Activated CD8-positive, alpha-beta memory T cell treated with anti-CD3 and anti-CD28 coated beads, Interleukin-2, amount 50 U/mL, for 1 hour (primary cell): ENCODE results near the gene AKR7A2.
A peak's percentile ranks its signal among the peaks of the same experiment; 100 is the strongest.

Source experiments
- DNase-seq: peaks from one replicate; pipeline ENCODE4 v3.0.0-alpha.2; 2020; ENCODE audit errors: extremely low read depth

Gene AKR7A2

GRCh38 chr1:19311931-19312781, at the start of gene AKR7A2, which contains the start of gene SLC66A1:
AKR7A2 (minus strand) TSS chr1:19312144; CDS start chr1:19312124, 20 bp downstream.
SLC66A1 (plus strand) TSS chr1:19312326; CDS start chr1:19317678, 5,352 bp downstream.
- DNase-seq = peak; percentile 49

GRCh38 chr1:19360843-19361610, 49.1 kb upstream of the AKR7A2 start:
- DNase-seq = no peak

- DNase-seq = no peak
Observed at GRCh38 chr1:19360432-19360831, 48.5 kb upstream of the AKR7A2 start.

GRCh38 chr1:19360016-19360415, 48.1 kb upstream of the AKR7A2 start:
- DNase-seq = no peak

GRCh38 chr1:19359357-19359756, 47.4 kb upstream of the AKR7A2 start:
- DNase-seq = no peak

GRCh38 chr1:19358710-19359109, 46.8 kb upstream of the AKR7A2 start:
- DNase-seq = no peak

GRCh38 chr1:19357299-19357986, 45.5 kb upstream of the AKR7A2 start:
- no peak for DNase-seq

- no peak for DNase-seq
Observed at GRCh38 chr1:19356266-19356665, 44.3 kb upstream of the AKR7A2 start.

- DNase-seq = no peak
Observed at GRCh38 chr1:19354531-19354981, 42.6 kb upstream of the AKR7A2 start.

GRCh38 chr1:19353596-19353995, 41.7 kb upstream of the AKR7A2 start:
- no peak for DNase-seq

- DNase-seq = no peak
Observed at GRCh38 chr1:19352839-19353238, 40.9 kb upstream of the AKR7A2 start.

GRCh38 chr1:19351873-19352272, 39.9 kb upstream of the AKR7A2 start:
- no peak for DNase-seq

GRCh38 chr1:19350566-19350965, 38.6 kb upstream of the AKR7A2 start:
- DNase-seq = no peak

- no peak for DNase-seq
Observed at GRCh38 chr1:19349999-19350398, 38.1 kb upstream of the AKR7A2 start.

- no peak for DNase-seq
Observed at GRCh38 chr1:19348441-19349198, 36.7 kb upstream of the AKR7A2 start.

- no peak for DNase-seq
Observed at GRCh38 chr1:19347533-19348172, 35.7 kb upstream of the AKR7A2 start.

- DNase-seq = no peak
Observed at GRCh38 chr1:19346026-19346425, 34.1 kb upstream of the AKR7A2 start.

- DNase-seq = no peak
Observed at GRCh38 chr1:19345391-19345790, 33.4 kb upstream of the AKR7A2 start.

GRCh38 chr1:19344831-19345230, 32.9 kb upstream of the AKR7A2 start:
- no peak for DNase-seq

GRCh38 chr1:19344372-19344810, 32.4 kb upstream of the AKR7A2 start:
- DNase-seq = no peak
